HFFc6 (cell line): ENCODE results near the gene SFN. TPM values are rescaled to one million over a fixed set of nuclear protein-coding genes. Genes with fewer than 3 reads are reported as not detected.
A peak's percentile ranks its signal among the peaks of the same experiment; 100 is the strongest.
"Not testable (repeated sequence)": the region's sequence is repeated elsewhere in the genome, so short reads cannot be mapped to it uniquely, and the experiment has no call there.

Source experiments
- DNase-seq: peaks from one replicate; pipeline ENCODE4 v3.0.0-alpha.2; 2018
- H3K27ac Mint-ChIP-seq: 2 replicates; pipeline ENCODE4 v1.8.0; 2020; ENCODE audit warnings: mild to moderate bottlenecking, mixed read lengths
- H3K27me3 Mint-ChIP-seq: 2 replicates; pipeline ENCODE4 v1.8.0; 2021; ENCODE audit warnings: mild to moderate bottlenecking, moderate library complexity, mixed read lengths; ENCODE audit not compliant: insufficient read depth
- H3K36me3 Mint-ChIP-seq: 2 replicates; pipeline ENCODE4 v1.8.0; 2021; ENCODE audit warnings: low read depth, mixed read lengths
- H3K4me1 Mint-ChIP-seq: 2 replicates; pipeline ENCODE4 v1.8.0; 2020; ENCODE audit warnings: low read depth, mixed read lengths
- H3K4me3 Mint-ChIP-seq: 2 replicates; pipeline ENCODE4 v1.8.0; 2020; ENCODE audit warnings: mild to moderate bottlenecking, moderate library complexity, mixed read lengths
- H3K9me3 Mint-ChIP-seq: 2 replicates; pipeline ENCODE4 v1.8.0; 2020; ENCODE audit warnings: mild to moderate bottlenecking, mixed read lengths
- total RNA-seq, 6 experiments: library from RNA; stranded (reverse); fragmentation: NEBNext Ultra II Directional; extraction: Animal tissue kit (Norgen Biotek cat#: 25700); gene quantifications; 2 replicates in 1 of 6; 3 replicates in 5 of 6; pipeline ENCODE4 v1.2.3, GENCODE V29; 2021
- TF ChIP-seq, protein P1 (sequence below): fragments of 200-600 bp; sonication (generic); IDR thresholded peaks from 2 replicates; pipeline ENCODE4 v1.5.0; 2021; ENCODE audit warnings: antibody characterized with exemption, mild to moderate bottlenecking

SFN gene
- total RNA-seq, 6 experiments from 2014 or later = 0.11 to 0.28 (median 0.20) TPM; not detected in 2

DNA sequence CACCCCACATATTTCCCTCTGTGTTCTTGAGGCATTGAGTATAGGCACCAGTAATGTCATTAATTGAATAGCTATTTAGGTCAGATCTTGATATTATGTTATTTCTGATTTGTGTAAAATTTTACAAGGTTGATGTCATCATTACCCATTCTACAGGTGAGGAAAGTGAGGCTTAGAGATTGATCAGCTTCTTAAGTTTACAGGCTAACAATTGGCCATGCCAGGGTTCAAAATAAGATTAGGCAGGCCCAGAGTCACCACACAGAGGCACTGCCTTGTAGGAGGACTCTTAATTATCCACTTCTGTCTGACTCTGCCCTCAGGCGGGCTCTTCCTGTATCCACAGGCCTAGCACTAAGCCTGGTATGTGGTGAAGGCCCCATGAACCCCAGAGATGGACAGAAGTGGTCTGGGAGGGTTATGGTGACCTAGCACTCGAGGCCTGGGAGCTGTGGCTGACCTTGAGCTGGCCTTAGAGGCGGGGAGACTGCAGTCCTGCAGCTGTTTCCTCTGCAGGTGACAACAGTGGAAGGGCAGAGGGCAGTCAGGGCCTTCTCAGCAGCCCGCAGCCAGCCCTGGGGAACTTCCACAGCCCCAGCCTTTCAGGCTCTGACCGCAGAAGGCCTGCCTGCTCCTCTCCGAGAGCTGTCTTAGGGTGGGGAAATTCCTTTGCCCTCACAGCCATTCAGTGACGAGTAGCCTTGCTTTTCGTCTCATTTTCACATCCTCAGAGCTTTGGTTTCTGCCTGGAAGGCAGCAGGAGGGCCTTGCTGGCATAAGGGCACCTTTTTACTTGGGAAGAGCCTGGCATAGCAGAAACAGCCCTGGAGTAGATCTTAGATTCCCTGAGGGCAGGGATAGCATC lies 24.2 kb upstream of the SFN start:
- Mint-ChIP-seq H3K4me1 (no peaks in the 10 kb centered on the region), H3K27me3 (no peaks in the 10 kb centered on the region; the same call in 1 of the 2 replicates), H3K4me3 (no peak overlapping the region), H3K27ac (no peak overlapping the region; the same call in 1 of the 2 replicates), H3K9me3 (no peaks in the 10 kb centered on the region), H3K36me3 (peaks cover 8% of the 10 kb centered on the region; the same call in 1 of the 2 replicates)
- DNase-seq = no peak
- TF ChIP-seq, protein P1, sequence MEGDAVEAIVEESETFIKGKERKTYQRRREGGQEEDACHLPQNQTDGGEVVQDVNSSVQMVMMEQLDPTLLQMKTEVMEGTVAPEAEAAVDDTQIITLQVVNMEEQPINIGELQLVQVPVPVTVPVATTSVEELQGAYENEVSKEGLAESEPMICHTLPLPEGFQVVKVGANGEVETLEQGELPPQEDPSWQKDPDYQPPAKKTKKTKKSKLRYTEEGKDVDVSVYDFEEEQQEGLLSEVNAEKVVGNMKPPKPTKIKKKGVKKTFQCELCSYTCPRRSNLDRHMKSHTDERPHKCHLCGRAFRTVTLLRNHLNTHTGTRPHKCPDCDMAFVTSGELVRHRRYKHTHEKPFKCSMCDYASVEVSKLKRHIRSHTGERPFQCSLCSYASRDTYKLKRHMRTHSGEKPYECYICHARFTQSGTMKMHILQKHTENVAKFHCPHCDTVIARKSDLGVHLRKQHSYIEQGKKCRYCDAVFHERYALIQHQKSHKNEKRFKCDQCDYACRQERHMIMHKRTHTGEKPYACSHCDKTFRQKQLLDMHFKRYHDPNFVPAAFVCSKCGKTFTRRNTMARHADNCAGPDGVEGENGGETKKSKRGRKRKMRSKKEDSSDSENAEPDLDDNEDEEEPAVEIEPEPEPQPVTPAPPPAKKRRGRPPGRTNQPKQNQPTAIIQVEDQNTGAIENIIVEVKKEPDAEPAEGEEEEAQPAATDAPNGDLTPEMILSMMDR = no peak

GRCh38 chr1:26839339-26839722 lies 23.6 kb upstream of the SFN start:
- Mint-ChIP-seq H3K27me3 (no peaks in the 10 kb centered on the region; the same call in 1 of the 2 replicates), H3K9me3 (no peaks in the 10 kb centered on the region), H3K4me3 (no peak overlapping the region), H3K27ac (no peak overlapping the region; the same call in 1 of the 2 replicates), H3K4me1 (no peaks in the 10 kb centered on the region), H3K36me3 (peaks cover 11% of the 10 kb centered on the region; the same call in 1 of the 2 replicates)
- no peak for DNase-seq
- TF ChIP-seq, protein P1 = no peak

DNA sequence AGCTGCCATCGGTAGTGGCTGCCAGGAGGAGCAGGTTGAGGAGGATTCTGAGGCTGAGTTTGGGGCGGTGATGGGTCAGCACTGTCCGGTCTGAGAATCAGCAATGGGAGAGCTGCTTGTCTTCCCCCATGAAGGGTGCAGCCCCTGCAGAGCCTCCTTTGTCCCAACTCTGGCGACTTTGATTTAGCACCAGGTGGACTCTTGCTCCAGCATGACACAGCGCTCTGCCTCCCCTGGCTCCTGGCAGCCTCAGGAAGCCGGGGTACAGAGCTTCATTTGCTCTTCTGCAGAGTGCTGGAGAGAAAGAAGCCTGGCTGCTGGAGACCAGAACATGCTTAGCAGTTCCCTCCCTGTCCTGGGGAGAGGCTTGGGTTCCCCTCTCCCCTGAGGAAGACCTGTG lies 23.2 kb upstream of the SFN start:
- Mint-ChIP-seq H3K27ac (no peak overlapping the region), H3K27me3 (no peaks in the 10 kb centered on the region; the same call in 1 of the 2 replicates), H3K4me3 (no peak overlapping the region), H3K36me3 (peaks cover 13% of the 10 kb centered on the region; the same call in 1 of the 2 replicates), H3K9me3 (no peaks in the 10 kb centered on the region), H3K4me1 (no peaks in the 10 kb centered on the region)
- TF ChIP-seq, protein P1 = no peak
- no peak for DNase-seq

DNA sequence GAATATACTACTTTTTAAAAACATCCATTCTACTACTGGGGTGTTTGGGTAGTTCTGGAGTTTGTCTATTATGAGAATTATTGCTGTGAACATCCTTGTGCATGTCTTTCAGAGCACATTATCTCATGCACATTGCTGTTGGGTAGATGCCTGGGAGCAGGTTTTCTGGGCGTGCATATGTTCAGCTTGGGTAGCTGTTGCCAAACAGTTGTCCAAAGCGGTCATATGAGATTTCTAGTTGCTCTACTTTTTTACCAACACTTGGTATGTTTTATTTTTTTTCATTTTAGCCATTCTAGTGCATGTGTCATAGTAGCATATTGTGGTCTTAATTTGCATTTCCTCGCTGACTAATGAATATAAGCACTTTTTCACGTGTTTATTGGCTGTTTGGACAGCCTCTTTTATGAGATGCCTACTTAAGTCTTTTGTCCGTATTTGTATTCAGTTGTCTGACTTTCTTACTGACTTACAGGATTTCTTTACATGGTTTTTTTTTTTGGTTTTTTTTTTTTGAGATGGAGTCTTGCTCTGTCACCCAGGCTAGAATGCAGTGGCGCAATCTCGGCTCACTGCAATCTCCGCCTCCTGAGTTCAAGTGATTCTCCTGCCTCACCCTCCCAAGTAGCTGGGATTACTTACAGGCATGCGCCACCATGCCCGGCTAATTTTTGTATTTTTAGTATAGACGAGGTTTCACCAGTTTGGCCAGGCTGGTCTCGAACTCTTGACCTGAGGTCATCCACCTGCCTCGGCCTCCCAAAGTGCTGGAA lies 18.3 kb upstream of the SFN start:
- Mint-ChIP-seq H3K27me3 (no peaks in the 10 kb centered on the region; the same call in 1 of the 2 replicates), H3K36me3 (peaks cover 14% of the 10 kb centered on the region), H3K27ac (no peak overlapping the region), H3K4me3 (no peak overlapping the region), H3K9me3 (no peaks in the 10 kb centered on the region), H3K4me1 (peaks cover 23% of the 10 kb centered on the region)
- DNase-seq = no peak
- TF ChIP-seq, protein P1 = no peak

DNA sequence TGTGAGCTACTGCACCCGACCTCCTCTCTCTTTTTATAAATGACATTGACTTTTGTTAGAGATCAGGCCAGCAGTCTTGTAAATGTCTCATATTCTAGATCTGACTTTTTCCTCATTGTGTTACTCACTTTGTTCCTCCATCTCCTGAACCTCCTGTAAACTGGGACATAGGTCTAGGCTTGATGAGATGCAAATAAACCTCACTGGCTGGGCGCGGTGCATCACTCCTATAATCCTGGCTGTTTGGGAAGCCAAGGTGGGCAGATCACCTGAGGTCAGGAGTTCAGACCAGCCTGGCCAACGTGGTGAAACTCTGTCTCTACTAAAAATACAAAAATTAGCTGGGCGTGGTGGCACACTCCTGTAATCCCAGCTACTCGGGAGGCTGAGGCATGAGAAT lies 15.1 kb upstream of the SFN start:
- H3K9me3 Mint-ChIP-seq, H3K4me3 Mint-ChIP-seq, DNase-seq, H3K27me3 Mint-ChIP-seq: not testable (repeated sequence)
- peaks cover 30% of the 10 kb centered on the region for H3K4me1 Mint-ChIP-seq
- peak overlapping the region; percentile 99 for H3K27ac Mint-ChIP-seq
- peaks cover 26% of the 10 kb centered on the region for H3K36me3 Mint-ChIP-seq

DNA sequence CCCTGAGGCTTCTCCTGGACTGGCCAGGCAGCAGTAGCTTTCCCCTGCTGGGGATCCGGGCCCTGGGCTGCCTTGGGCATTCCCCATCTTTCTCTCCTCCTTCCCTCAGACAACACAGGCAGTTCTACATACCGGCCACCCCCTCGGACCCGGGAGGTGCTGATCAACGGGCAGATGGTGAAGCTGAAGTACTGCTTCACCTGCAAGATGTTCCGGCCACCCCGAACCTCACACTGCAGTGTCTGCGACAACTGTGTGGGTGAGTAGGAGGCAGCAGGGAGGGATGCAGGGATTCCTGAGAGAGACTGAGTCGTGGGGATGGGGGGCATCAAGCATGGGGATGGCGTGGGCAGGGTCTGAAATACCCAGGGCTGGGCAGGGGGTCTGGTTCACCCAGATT lies 14.4 kb upstream of the SFN start:
- Mint-ChIP-seq H3K27me3 (no peaks in the 10 kb centered on the region; the same call in 1 of the 2 replicates), H3K4me3 (no peak overlapping the region), H3K9me3 (no peaks in the 10 kb centered on the region), H3K4me1 (peaks cover 34% of the 10 kb centered on the region), H3K27ac (peak overlapping the region; percentile 99), H3K36me3 (peaks cover 28% of the 10 kb centered on the region)
- TF ChIP-seq, protein P1 = no peak
- no peak for DNase-seq
